B cell (primary cell): Measurements from ENCODE around the gene YPEL4. TPM values are rescaled to one million over a fixed set of nuclear protein-coding genes. Genes with fewer than 3 reads are reported as not detected.

ENCODE experiments used
- ATAC-seq: fragments of 200-7000 bp; cut with Tn5 transposase; one replicate; pipeline ENCODE4 v1.10.0; 2021; ENCODE audit warnings: low read depth, mild to moderate bottlenecking, moderate number of reproducible peaks, moderate library complexity
- CTCF ChIA-PET: fragments of 350-600 bp; sonication (Branson Sonifier 250); formaldehyde crosslinking; loops from one replicate; lab custom pipeline; 2021; ENCODE audit warnings: antibody characterized with exemption, inconsistent platforms; lab: Charles Lee
- POLR2A ChIA-PET: fragments of 350-600 bp; sonication (Branson Sonifier 250); formaldehyde crosslinking; loops from one replicate; lab custom pipeline; 2021; ENCODE audit warnings: antibody characterized with exemption; lab: Charles Lee
- DNase-seq: peaks from one replicate; pipeline ENCODE4 v3.0.0; 2013
- H2AFZ ChIP-seq: 2 replicates; pipeline ENCODE4 v1.6.1; 2012; ENCODE audit warnings: mild to moderate bottlenecking, low read depth, low read length; ENCODE audit not compliant: insufficient read depth, poor library complexity, severe bottlenecking
- H3K27ac ChIP-seq, 2 donors: 1 replicate in 1 of 2; 2 replicates in 1 of 2; pipeline ENCODE4 v1.5.1; 2012 to 2013; ENCODE audit warnings: low read length in 2 of 2, mild to moderate bottlenecking in 2 of 2, moderate library complexity in 1 of 2
- H3K27me3 ChIP-seq, 4 experiments: fragments of 200-600 bp in 1 of 4; sonication (generic) in 1 of 4; replicated peaks in 1 of 4; 1 replicate in 2 of 4; 2 replicates in 2 of 4; pipeline versions ENCODE4 v1.6.1 to v1.7.0; 2013 to 2016; ENCODE audit warnings: low read length in 3 of 4, mild to moderate bottlenecking in 2 of 4, mixed read lengths in 1 of 4, moderate library complexity in 1 of 4; ENCODE audit not compliant: insufficient read depth in 4 of 4, control insufficient read depth in 3 of 4; ENCODE audit errors: control extremely low read depth in 1 of 4
- H3K36me3 ChIP-seq, 2 experiments: replicated peaks in 1 of 2; 1 replicate in 1 of 2; 2 replicates in 1 of 2; pipeline versions ENCODE4 v1.6.1 to v1.7.1; 2013; ENCODE audit warnings: low read length in 1 of 2; ENCODE audit not compliant: insufficient read depth in 2 of 2, control insufficient read depth in 1 of 2; ENCODE audit errors: control extremely low read depth in 1 of 2, extremely low read depth in 1 of 2
- H3K4me1 ChIP-seq, 2 donors: fragments of 200-600 bp in 1 of 2; sonication (generic) in 1 of 2; 1 replicate in 1 of 2; 2 replicates in 1 of 2; pipeline versions ENCODE4 v1.5.1 to v1.6.1; 2013 to 2017; ENCODE audit warnings: low read length in 2 of 2; ENCODE audit not compliant: control insufficient read depth in 2 of 2, insufficient read depth in 2 of 2
- H3K4me2 ChIP-seq: replicated peaks from 2 replicates; pipeline ENCODE3; 2012; ENCODE audit warnings: mild to moderate bottlenecking, low read depth, low read length; ENCODE audit not compliant: poor library complexity, severe bottlenecking
- H3K4me3 ChIP-seq, 5 experiments: fragments of 200-600 bp in 1 of 5; sonication (generic) in 1 of 5; 1 replicate in 3 of 5; 2 replicates in 2 of 5; pipeline versions ENCODE4 v1.5.1 to v1.7.0; 2011 to 2016; ENCODE audit warnings: low read length in 4 of 5, mild to moderate bottlenecking in 4 of 5, low read depth in 2 of 5, control low read depth in 1 of 5, moderate library complexity in 1 of 5; ENCODE audit not compliant: insufficient read depth in 1 of 5; ENCODE audit errors: control extremely low read depth in 1 of 5, extremely low read depth in 1 of 5
- H3K79me2 ChIP-seq: fragments of 200-600 bp; sonication (generic); one replicate; pipeline ENCODE4 v1.6.0; 2016; ENCODE audit warnings: low read length; ENCODE audit not compliant: control insufficient read depth, insufficient read depth
- H3K9ac ChIP-seq: fragments of 200-600 bp; sonication (generic); 2 replicates; pipeline ENCODE4 v1.6.1; 2017; ENCODE audit warnings: mild to moderate bottlenecking, low read length, moderate library complexity
- H3K9me3 ChIP-seq, 3 donors: one replicate each; pipeline versions ENCODE4 v1.6.1 to v1.7.1; 2013; ENCODE audit warnings: low read length in 2 of 3; ENCODE audit not compliant: control insufficient read depth in 2 of 3, insufficient read depth in 1 of 3; ENCODE audit errors: control extremely low read depth in 1 of 3
- H4K20me1 ChIP-seq: 2 replicates; pipeline ENCODE4 v1.6.0; 2012; ENCODE audit warnings: mild to moderate bottlenecking, low read length; ENCODE audit not compliant: insufficient read depth, control insufficient read depth, poor library complexity, severe bottlenecking
- H3K27ac Mint-ChIP-seq: one replicate; pipeline ENCODE4 v1.8.0; 2021; ENCODE audit warnings: mixed read lengths
- H3K27me3 Mint-ChIP-seq: one replicate; pipeline ENCODE4 v1.8.0; 2021; ENCODE audit warnings: mixed read lengths
- H3K4me1 Mint-ChIP-seq: one replicate; pipeline ENCODE4 v1.8.0; 2021; ENCODE audit warnings: mixed read lengths
- H3K4me3 Mint-ChIP-seq: one replicate; pipeline ENCODE4 v1.8.0; 2021; ENCODE audit warnings: mixed read lengths
- H3K9me3 Mint-ChIP-seq: one replicate; pipeline ENCODE4 v1.8.0; 2022; ENCODE audit warnings: mixed read lengths; ENCODE audit not compliant: insufficient read depth
- EZH2 ChIP-seq: IDR thresholded peaks from 2 replicates; pipeline ENCODE4 v1.6.1; 2012; ENCODE audit warnings: borderline replicate concordance, low read depth, mild to moderate bottlenecking, moderate library complexity, low read length; ENCODE audit not compliant: insufficient read depth, poor library complexity, severe bottlenecking
- WGBS: methylation state at CpG from one replicate; pipeline ENCODE4 v1.1.5; 2013; ENCODE audit warnings: missing lambda C conversion rate; ENCODE audit not compliant: insufficient coverage; 5-methylcytosine and 5-hydroxymethylcytosine counted together
- intact Hi-C: fragments of 100-400 bp; cut with micrococcal nuclease; formaldehyde crosslinking; loops from one replicate; pipeline ENCODE4 v1.10.0; 2022
- polyA plus RNA-seq: library from polyadenylated mRNA; depleted of rRNA; stranded (reverse); fragments of >200 nt; gene quantifications from 2 replicates; pipeline ENCODE4 v1.2.3, GENCODE V29; 2012
- total RNA-seq, 2 donors: library from RNA; stranded (reverse); fragments of 120-200 nt in 1 of 2; gene quantifications; 1 replicate in 1 of 2; 2 replicates in 1 of 2; pipeline versions ENCODE4 v1.2.3 to v1.2.4, GENCODE V29; 2013 to 2022
- TF ChIP-seq, protein P1 (sequence below): fragments of 200-600 bp; IDR thresholded peaks from one replicate; pipeline ENCODE4 v1.8.0; 2022; ENCODE audit warnings: antibody characterized with exemption, mild to moderate bottlenecking

The YPEL4 gene
- total and polyA plus RNA-seq, 2 donors (not counting 1 experiment from before 2014, with no cell fraction given) = 0.03 to 1.1 TPM

DNA sequence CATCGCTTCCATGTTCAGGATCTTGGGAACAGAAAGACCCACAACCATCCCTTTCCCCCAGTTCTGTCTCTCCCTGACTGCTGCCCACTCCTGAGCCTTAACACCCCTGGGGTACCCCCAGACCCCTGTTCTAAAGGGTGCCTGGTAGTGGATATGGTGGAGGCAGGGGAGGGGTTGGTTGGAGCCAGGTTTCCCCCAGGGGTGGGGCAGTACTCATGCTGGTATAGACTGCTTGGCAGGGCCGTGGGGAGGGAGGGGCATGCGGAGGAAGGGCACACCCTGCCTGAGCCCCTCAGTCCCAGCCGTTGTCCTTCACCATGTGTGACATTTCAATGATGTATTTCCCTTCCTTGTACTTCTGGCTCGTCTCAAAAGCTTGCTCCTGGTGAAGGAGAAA is 4.0 kb downstream of the YPEL4 start:
- Histone ChIP-seq H4K20me1 (no peaks in the 10 kb centered on the region), H3K4me1 (peaks cover 46 to 48% of the 10 kb centered on the region in 2 donors), H3K9ac (no peak overlapping the region), H3K27ac (no peak overlapping the region), H3K9me3 (peaks cover 0 to 11% (median 0%) of the 10 kb centered on the region in 3 donors), H3K79me2 (no peaks in the 10 kb centered on the region), H3K27me3 (peaks cover 0 to 65% (median 52%) of the 10 kb centered on the region in 4 experiments), H3K36me3 (no peaks in the 10 kb centered on the region), H3K4me2 (no peak overlapping the region), H3K4me3 (no peak overlapping the region), H2AFZ (no peak overlapping the region)
- ATAC-seq (no peak), DNase-seq (no peak)
- WGBS = 22% methylated on average over 3 of the region's 5 CpGs
- intact Hi-C loops = no loop called here
- ChIA-PET POLR2A (no interaction called here), CTCF (interaction anchor here (1.7 to 6.6 kb wide), 5 partner anchors 11 to 188 kb away, joined by 8 to 106 read pairs (median 44); no protein-coding TSS in a partner anchor)
- H3K4me1 Mint-ChIP-seq = peaks cover 42% of the 10 kb centered on the region
- H3K27ac Mint-ChIP-seq = no peak overlapping the region
- no peaks in the 10 kb centered on the region for H3K9me3 Mint-ChIP-seq
- TF ChIP-seq EZH2 = no peak
- TF ChIP-seq, protein P1, sequence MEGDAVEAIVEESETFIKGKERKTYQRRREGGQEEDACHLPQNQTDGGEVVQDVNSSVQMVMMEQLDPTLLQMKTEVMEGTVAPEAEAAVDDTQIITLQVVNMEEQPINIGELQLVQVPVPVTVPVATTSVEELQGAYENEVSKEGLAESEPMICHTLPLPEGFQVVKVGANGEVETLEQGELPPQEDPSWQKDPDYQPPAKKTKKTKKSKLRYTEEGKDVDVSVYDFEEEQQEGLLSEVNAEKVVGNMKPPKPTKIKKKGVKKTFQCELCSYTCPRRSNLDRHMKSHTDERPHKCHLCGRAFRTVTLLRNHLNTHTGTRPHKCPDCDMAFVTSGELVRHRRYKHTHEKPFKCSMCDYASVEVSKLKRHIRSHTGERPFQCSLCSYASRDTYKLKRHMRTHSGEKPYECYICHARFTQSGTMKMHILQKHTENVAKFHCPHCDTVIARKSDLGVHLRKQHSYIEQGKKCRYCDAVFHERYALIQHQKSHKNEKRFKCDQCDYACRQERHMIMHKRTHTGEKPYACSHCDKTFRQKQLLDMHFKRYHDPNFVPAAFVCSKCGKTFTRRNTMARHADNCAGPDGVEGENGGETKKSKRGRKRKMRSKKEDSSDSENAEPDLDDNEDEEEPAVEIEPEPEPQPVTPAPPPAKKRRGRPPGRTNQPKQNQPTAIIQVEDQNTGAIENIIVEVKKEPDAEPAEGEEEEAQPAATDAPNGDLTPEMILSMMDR = no peak
- H3K27me3 Mint-ChIP-seq = peaks cover 76% of the 10 kb centered on the region
- no peak overlapping the region for H3K4me3 Mint-ChIP-seq
